ENCODE results near the gene ZNF302. TPM values are rescaled to one million over a fixed set of nuclear protein-coding genes. Genes with fewer than 3 reads are reported as not detected.
A peak's percentile ranks its signal among the peaks of the same experiment; 100 is the strongest.

The ZNF302 gene
- total RNA-seq, 1 experiment from 2014 or later: 15.9 TPM

- H3K4me3 ChIP-seq (ENCODE audit: low read length): no peak overlapping the region
- BruUV-seq (replicated peaks): no TSS peak
- H3K9me3 ChIP-seq (ENCODE audit: low read length): no peaks in the 10 kb centered on the region
- no peaks in the 10 kb centered on the region for H3F3A ChIP-seq (ENCODE audit: low read length, unreplicated experiment)
- ATAC-seq (no peak), DNase-seq (no peak)
- H3K4me1 ChIP-seq (ENCODE audit: insufficient read depth, low read length): no peaks in the 10 kb centered on the region
- no peak for TF ChIP-seq EZH2phosphoT487 (IDR thresholded peaks at IDR 0.05; ENCODE audit: borderline replicate concordance, low read length)
- no peak for TF ChIP-seq CTCF (conservative IDR thresholded peaks at IDR 0.05; ENCODE audit: low read depth, low read length)
- ChIA-PET POLR2A (ENCODE audit: unreplicated experiment) (no interaction called here), CTCF (no interaction called here)
- no peaks in the 10 kb centered on the region for H3K36me3 ChIP-seq (ENCODE audit: low read depth, low read length)
- no peak overlapping the region for H3K4me2 ChIP-seq (ENCODE audit: low read length)
- H4K20me1 ChIP-seq (ENCODE audit: low read length): no peaks in the 10 kb centered on the region
- intact Hi-C loops (cut with micrococcal nuclease): no loop called here
- H3K79me2 ChIP-seq (ENCODE audit: low read length): no peaks in the 10 kb centered on the region
- H2AFZ ChIP-seq (ENCODE audit: low read length): no peak overlapping the region
- H3K9me2 ChIP-seq (replicated peaks; ENCODE audit: low read length): no peaks in the 10 kb centered on the region
- H3K27me3 ChIP-seq (ENCODE audit: low read length): no peaks in the 10 kb centered on the region
- no peak overlapping the region for H3K9ac ChIP-seq (ENCODE audit: low read length)
- H3K27ac ChIP-seq (ENCODE audit: low read length): no peak overlapping the region
Observed at GRCh38 chr19:34707661-34708060, 30.2 kb downstream of the ZNF302 start.

- intact Hi-C loops (cut with micrococcal nuclease): no loop called here
- H3F3A ChIP-seq (ENCODE audit: low read length, unreplicated experiment): no peaks in the 10 kb centered on the region
- BruUV-seq (replicated peaks): no TSS peak
- no peak overlapping the region for H3K27ac ChIP-seq (ENCODE audit: low read length)
- H2AFZ ChIP-seq (ENCODE audit: low read length): no peak overlapping the region
- no peak overlapping the region for H3K9ac ChIP-seq (ENCODE audit: low read length)
- H3K9me3 ChIP-seq (ENCODE audit: low read length): peaks cover 9% of the 10 kb centered on the region; the same call in 1 of the 2 replicates
- no peak overlapping the region for H3K4me3 ChIP-seq (ENCODE audit: low read length)
- no peaks in the 10 kb centered on the region for H3K4me1 ChIP-seq (ENCODE audit: insufficient read depth, low read length)
- H4K20me1 ChIP-seq (ENCODE audit: low read length): no peaks in the 10 kb centered on the region
- no peaks in the 10 kb centered on the region for H3K9me2 ChIP-seq (replicated peaks; ENCODE audit: low read length)
- H3K79me2 ChIP-seq (ENCODE audit: low read length): no peaks in the 10 kb centered on the region
- POLR2A ChIA-PET (ENCODE audit: unreplicated experiment): no interaction called here
- CTCF ChIA-PET: no interaction called here
- DNase-seq: no peak
- H3K36me3 ChIP-seq (ENCODE audit: low read depth, low read length): no peaks in the 10 kb centered on the region
- no peak overlapping the region for H3K4me2 ChIP-seq (ENCODE audit: low read length)
- H3K27me3 ChIP-seq (ENCODE audit: low read length): no peaks in the 10 kb centered on the region
- ATAC-seq: no peak
- no peak for TF ChIP-seq CTCF (conservative IDR thresholded peaks at IDR 0.05; ENCODE audit: low read depth, low read length)
- TF ChIP-seq EZH2 (IDR thresholded peaks at IDR 0.05; ENCODE audit: low read length, unreplicated experiment): no peak
- no peak for TF ChIP-seq EZH2phosphoT487 (IDR thresholded peaks at IDR 0.05; ENCODE audit: borderline replicate concordance, low read length)
Observed at GRCh38 chr19:34711890-34712289, 34.4 kb downstream of the ZNF302 start.

- POLR2A ChIA-PET (ENCODE audit: unreplicated experiment): no interaction called here
- peaks cover 9% of the 10 kb centered on the region; the same call in 1 of the 2 replicates for H3K9me3 ChIP-seq (ENCODE audit: low read length)
- CTCF ChIA-PET: no interaction called here
Observed at GRCh38 chr19:34712395-34713261, 35.1 kb downstream of the ZNF302 start.

More at GRCh38 chr19:34712395-34713261, 35.1 kb downstream of the ZNF302 start:
- no peaks in the 10 kb centered on the region for H3K36me3 ChIP-seq (ENCODE audit: low read depth, low read length)
- no peak overlapping the region for H3K4me2 ChIP-seq (ENCODE audit: low read length)
- H3K4me3 ChIP-seq (ENCODE audit: low read length): no peak overlapping the region
- no peaks in the 10 kb centered on the region for H3K4me1 ChIP-seq (ENCODE audit: insufficient read depth, low read length)
- H3K9ac ChIP-seq (ENCODE audit: low read length): no peak overlapping the region
- ATAC-seq (peak; percentile 68), DNase-seq (peak; percentile 77)
- peak; percentile 70 for TF ChIP-seq CTCF (conservative IDR thresholded peaks at IDR 0.05; ENCODE audit: low read depth, low read length)
- TF ChIP-seq EZH2phosphoT487 (IDR thresholded peaks at IDR 0.05; ENCODE audit: borderline replicate concordance, low read length): no peak
- TF ChIP-seq EZH2 (IDR thresholded peaks at IDR 0.05; ENCODE audit: low read length, unreplicated experiment): no peak
- no TSS peak for BruUV-seq (replicated peaks)
- no peaks in the 10 kb centered on the region for H3K9me2 ChIP-seq (replicated peaks; ENCODE audit: low read length)
- H3K27ac ChIP-seq (ENCODE audit: low read length): no peak overlapping the region
- H3F3A ChIP-seq (ENCODE audit: low read length, unreplicated experiment): no peaks in the 10 kb centered on the region
- intact Hi-C loops (cut with micrococcal nuclease): no loop called here
- no peaks in the 10 kb centered on the region for H4K20me1 ChIP-seq (ENCODE audit: low read length)
- H3K27me3 ChIP-seq (ENCODE audit: low read length): no peaks in the 10 kb centered on the region
- no peaks in the 10 kb centered on the region for H3K79me2 ChIP-seq (ENCODE audit: low read length)
- H2AFZ ChIP-seq (ENCODE audit: low read length): no peak overlapping the region

Data from PC-3 (cell line).